Measurements from ENCODE around the gene CST8.

The CST8 gene

DNA sequence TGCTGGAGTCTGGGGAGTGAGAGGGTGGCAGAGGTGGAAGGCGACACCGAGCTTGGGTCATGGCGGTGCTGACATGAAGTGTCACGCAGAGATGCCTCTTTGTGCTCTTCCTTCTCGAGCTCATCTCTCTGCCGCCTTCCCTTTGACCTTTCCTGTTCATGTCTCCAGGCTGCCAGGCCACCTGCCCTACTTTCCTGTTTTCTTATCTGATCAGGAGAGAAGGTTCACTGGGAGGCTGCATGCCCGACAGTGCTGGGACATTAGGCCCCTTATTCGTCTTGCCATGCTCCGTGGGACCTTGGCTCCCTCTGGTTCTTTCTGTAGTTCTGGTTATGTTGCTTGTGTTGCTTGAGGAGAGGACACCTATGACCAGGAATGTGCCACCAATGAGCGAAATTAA is 33.2 kb downstream of the CST8 start:
- DNase-seq (ENCODE audit: low read depth), result no peak

DNA sequence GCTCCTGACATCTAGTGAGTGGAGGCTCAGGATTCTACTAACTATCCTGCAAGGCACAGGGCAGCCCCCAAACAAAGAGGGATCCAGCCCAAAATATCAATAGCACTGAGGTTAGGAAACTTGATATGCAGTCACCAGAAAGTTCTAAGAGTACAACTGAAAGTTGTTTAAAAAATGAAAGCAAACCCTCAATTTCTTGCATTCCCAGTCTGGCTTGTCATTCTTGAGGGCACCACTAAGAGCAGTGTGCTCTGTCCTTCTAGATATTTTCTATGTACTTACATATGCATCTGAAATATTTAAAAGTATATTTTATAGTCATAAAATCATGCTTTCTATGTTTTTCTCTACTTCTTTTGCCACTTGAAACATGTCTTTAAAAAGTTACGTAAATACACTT is 35.9 kb downstream of the CST8 start:
- DNase-seq (ENCODE audit: low read depth), result no peak

DNA sequence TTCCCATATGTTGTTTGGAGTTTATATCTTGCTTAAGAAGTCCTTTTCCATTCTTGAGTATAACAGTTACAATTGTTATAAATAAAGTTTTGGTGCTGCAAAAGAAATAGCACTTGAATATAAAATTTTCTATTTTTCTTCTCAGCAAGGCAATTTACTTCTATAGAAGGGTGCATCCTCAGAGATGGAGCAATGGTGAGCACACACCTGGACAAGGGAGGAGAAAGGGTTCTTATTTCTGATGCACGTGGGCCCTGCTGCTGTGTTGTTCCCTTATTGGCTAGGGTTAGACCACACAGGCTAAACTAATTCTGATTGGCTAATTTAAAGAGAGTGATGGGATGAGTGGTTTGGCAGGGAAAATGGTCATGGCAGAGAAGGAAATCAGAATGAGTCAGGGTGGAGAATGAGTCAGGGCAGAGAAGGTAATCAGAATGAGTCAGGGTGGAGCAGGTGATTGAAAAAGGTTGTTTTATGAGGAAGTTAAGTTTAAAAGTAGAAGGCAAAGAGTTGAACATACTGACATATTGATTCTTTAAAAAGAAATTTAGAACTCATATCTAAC is 38.0 kb downstream of the CST8 start:
- no peak for DNase-seq (ENCODE audit: low read depth)

DNA sequence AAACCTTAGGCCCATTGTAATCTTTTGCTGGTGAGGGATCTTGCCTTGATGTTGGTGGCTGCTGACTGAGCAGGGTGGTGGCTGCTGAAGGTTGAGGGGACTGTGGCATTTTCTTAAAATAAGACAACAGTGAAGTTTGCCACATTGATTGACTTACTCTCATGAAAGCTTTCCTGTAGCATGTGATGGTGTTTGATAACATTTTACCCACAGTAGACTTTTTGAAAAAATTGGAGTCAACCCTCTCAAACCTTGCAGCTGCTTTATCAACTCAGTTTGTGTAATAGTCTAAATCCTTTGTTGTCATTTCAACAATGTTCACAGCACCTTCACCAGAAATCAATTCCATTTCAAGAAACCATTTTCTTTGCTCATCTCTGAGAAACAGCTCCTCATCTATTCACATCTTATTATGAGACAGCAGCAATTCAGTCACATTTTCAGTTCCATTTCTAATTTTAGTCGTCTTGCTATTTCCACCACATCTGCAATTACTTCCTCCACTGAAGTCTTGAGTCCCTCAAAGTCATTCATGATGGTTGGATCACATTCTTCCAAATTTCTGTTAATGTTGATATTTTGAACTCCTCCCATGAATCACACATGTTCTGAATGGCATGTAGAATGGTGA is 40.1 kb downstream of the CST8 start:
- DNase-seq (ENCODE audit: low read depth), result no peak

DNA sequence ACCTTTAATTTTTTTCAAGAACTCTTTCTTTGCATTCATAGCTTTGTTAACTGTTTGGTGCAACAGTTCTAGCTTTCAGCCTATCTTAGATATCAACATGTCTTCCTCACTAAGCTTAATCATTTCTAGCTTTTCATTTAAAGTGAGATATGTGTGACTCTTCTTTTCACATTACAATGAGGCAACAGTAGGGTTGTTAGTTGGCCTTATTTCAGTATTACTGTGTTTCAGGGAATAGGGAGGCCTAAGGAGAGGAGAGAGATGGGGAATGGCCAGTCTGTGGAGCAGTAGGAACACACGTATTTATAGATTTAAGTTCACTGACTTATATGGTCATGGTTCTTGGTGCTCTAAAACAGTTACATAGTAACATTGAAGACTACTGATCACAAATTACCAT is 41.6 kb downstream of the CST8 start:
- no peak for DNase-seq (ENCODE audit: low read depth)

DNA sequence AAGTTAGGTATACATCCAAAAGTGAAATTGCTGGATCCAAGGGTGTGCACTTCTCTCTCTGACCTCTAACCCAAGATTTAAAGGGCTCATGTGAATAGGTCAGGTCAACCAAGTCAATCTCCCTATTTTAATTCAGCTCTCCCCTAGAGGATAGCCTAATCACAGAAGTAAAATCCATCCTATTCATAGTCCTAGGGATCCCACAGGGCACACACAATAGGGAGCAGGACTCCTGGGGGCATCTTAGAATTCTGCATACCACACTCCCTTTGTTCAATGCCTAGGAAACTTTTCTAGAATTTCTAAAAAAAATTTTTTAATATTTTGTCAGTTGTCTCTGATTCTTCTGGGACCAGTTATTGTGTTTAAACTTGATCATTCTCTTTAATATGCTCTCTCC is 42.2 kb downstream of the CST8 start:
- no peak for DNase-seq (ENCODE audit: low read depth)

DNA sequence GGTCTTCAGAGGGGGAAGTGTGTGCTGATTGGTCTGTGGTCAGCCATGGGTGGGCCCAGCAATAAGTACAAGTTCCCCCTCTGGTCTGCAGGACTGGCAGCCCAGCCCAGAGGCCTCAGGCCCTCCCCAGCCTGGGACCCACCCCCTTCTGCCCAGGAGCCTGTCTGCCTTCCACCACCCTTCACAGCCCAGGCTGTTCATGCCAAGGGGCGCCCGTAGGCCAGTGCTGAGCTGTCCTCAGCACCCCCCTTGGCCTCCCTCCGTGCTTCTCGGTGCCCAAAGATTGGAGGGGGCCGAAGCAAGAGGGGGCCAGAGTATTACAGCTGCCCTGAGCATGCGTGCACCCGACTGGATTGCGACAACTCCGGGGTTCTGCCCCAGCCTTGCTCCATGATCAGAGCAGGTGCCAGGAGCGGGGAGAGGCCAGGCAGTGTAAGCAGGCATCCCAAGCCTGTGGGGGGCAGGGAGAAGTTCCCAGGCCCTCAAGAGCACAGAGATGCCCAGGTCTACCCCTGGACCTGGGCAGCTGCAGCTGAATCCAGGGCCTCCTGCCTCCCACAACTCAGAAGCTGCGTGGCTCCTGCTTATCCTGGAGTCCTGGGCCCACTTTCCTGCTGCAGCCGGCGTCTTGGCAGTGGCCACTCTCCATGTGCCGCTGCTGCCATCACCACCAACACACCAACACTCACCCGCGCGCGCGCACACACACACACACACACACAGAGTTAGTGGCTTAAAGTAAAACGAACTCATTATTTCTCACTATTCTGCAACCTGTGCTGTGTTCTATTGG is 44.1 kb downstream of the CST8 start:
- DNase-seq (ENCODE audit: low read depth), result no peak

DNA sequence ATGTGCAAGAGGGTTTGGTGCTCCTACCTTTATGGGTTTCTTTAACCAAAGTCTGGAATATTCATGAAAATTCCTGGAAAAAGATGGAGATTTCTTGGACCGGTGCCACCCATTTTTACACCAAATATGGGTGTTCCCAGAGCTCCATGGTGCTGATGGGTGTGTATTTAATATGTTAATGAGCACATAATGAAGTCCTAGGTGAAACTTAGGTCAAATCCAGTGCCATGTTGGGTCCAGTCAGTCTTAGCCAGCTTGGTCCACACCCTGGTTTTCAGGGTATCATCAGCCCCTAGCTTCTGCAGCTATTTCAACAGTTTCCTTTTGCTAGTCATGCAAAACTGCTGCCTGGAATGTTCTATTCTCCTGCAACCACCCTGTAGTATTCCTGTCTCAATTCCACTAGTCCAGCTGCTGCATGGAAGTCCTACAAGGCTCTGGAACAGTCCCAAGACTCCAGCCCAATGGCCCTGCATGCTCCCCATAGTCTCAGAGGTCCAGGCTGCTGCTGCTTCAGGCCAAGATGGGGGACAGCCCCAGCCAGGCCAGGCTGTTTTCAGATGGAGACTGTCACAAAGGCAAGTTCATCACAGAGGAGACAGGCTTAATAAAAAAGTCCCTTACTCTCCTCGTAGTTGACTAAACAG is 45.5 kb downstream of the CST8 start:
- DNase-seq (ENCODE audit: low read depth), result no peak

DNA sequence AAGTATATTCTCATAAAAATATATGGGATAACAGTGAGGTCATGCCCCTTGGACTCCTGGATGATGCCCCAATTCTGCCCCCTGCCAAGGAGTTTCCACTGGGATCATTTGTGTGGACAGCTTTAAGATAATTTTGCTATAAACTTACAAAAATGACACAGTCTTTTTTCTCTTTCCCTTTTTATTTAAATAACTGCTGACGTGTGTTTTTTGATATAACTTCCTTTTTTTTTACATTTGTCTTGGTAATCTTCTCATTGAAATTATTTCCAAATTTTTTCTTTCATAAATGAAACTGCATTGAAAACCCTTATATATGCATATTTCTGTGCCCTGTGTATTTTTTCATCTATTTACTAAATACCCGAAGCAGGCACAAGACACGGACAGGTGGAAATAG is 46.1 kb downstream of the CST8 start:
- no peak for DNase-seq (ENCODE audit: low read depth)

DNA sequence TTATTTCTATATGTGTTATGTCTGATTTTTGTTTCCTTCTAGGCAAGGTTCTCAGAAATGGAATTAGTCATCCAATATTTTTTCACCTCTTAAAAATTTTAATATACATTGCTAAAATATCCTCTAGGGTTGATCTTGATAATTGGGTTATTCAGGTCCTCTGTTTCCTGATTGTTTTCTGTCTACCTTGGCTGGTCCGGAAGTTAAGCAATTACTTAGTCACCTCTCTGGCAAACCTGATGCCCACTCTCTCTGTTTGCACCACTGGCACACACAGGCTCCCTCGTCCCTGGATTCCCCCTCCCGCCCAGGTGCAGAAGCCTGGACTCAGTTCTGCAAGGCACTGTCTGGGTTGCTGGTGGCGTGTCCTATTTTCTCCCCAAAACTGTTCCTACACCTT is 49.7 kb downstream of the CST8 start:
- DNase-seq (ENCODE audit: low read depth), result no peak

DNA sequence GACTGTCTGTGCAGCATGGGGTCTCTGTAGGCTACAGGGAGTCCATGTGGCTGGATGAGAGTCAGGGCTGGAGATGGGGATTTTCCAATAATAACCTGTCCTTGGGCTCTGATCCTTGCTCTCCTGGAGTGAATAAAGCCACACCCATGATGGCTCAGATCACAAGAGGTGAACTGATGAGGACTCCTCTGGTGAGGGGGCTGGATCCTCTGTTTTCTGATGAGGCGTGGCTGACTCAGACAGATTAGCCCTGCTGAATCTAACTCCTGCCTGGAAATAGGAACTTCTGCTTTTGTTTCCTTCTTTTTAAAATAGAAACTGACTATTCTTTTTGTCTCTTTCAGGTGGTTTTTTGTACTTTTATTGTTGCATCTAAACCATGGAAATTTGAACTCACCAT is 50.4 kb downstream of the CST8 start:
- no peak for DNase-seq (ENCODE audit: low read depth)

DNA sequence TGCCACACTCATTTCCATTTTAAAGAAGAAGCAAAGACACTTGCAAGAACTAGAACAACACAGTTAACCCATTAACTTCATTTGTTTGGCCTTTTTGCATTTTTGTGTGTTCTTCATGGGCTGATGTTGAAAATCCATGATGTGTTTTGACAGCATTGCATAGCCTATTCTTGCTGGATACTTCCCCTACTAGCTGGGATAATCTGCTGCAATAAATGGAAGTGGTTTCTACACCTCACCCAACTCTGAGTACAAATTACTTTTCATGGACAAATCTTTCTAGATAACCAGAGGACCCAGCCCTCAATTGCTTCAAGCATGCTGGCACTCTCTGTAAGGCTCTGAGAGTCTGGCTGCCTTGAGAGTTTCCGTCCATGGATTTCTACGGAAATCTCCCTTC is 50.9 kb downstream of the CST8 start:
- DNase-seq (ENCODE audit: low read depth), result no peak

DNA sequence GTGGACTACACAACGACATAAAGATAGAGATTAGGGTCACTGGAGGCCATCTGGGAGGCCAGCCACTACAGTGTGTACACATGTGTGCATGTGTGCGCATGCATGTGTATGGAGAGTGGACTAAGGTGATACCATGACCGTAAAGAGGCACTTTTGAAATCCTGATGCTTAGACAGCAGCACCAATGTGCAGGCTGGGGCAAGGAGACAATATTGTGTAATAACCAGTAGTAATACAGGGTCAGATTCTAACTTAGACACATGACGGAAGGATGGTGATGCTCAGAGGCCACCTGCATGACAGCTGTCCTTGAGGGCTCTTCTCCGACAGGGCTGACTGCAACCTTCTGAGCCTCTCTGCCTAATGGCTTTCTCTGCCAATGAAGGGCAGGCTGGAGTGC is 51.9 kb downstream of the CST8 start:
- no peak for DNase-seq (ENCODE audit: low read depth)

DNA sequence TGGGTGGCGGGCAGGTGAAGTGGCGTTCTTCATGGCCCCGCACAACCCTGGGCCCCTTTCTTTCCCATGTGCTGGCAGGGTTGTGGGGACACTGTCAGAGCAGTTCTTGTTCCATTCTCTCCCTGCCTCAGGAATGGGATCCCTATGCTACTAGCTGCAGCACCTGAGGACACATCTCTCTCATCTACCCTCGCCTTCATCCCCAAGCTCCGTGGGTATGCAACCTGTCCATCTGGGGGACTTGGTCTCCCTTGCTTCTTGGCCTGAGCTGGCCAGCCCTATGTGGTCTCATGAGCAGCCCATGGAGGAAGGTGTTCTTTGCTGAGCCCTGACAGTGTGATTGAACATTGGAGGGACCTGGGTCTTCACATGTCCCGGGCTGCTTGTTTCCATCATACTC is 53.2 kb downstream of the CST8 start:
- no peak for DNase-seq (ENCODE audit: low read depth)

Measured in GM04504 (cell line).